IPS-20b (cell line): ENCODE measurements around the gene SH3RF3.

Experiments used
- H3K27ac ChIP-seq: one replicate; pipeline ENCODE4 v1.5.1; 2013; ENCODE audit warnings: low read length
- H3K27me3 ChIP-seq: 2 replicates; pipeline ENCODE4 v1.6.1; 2013; ENCODE audit warnings: mild to moderate bottlenecking, low read length, inconsistent platforms; ENCODE audit not compliant: insufficient read depth
- H3K36me3 ChIP-seq: 2 replicates; pipeline ENCODE4 v1.6.1; 2013; ENCODE audit warnings: low read depth, mild to moderate bottlenecking, inconsistent platforms, low read length, moderate library complexity; ENCODE audit not compliant: insufficient read depth
- H3K4me1 ChIP-seq: 2 replicates; pipeline ENCODE4 v1.6.1; 2013; ENCODE audit warnings: mild to moderate bottlenecking, control low read depth, inconsistent platforms, low read length, moderate library complexity; ENCODE audit not compliant: insufficient read depth
- H3K4me3 ChIP-seq: 2 replicates; pipeline ENCODE4 v1.5.1; 2013; ENCODE audit warnings: mild to moderate bottlenecking, low read length, inconsistent platforms
- H3K9ac ChIP-seq: 2 replicates; pipeline ENCODE4 v1.6.1; 2013; ENCODE audit warnings: low read depth, mild to moderate bottlenecking, inconsistent platforms, low read length, moderate library complexity
- H3K9me3 ChIP-seq: 2 replicates; pipeline ENCODE4 v1.6.1; 2013; ENCODE audit warnings: mild to moderate bottlenecking, low read depth, low read length, inconsistent platforms; ENCODE audit not compliant: insufficient read depth

SH3RF3 gene

DNA sequence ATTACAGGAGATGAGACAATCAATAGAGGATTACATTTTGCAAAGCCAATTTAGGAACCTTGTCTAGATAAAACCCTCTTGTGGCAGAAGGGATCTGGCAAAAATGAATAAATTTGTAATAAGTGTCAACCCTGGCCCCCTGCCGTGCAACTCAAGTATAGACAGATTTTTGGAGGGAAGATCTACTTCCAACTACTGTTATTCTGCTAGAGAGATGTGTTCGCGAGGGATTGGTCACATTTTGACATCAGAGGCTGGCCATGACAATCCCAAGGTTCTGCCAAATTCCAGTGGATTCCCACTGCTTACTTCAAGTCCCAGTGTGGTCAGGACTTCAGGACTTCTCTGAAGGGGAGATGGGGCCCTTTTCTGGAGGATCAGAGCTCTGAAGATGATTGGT lies 192.6 kb downstream of the SH3RF3 start:
- Histone ChIP-seq H3K4me1 (no peaks in the 10 kb centered on the region), H3K9me3 (no peaks in the 10 kb centered on the region), H3K4me3 (no peak overlapping the region), H3K27me3 (no peaks in the 10 kb centered on the region), H3K9ac (no peak overlapping the region), H3K36me3 (no peaks in the 10 kb centered on the region), H3K27ac (no peak overlapping the region)

DNA sequence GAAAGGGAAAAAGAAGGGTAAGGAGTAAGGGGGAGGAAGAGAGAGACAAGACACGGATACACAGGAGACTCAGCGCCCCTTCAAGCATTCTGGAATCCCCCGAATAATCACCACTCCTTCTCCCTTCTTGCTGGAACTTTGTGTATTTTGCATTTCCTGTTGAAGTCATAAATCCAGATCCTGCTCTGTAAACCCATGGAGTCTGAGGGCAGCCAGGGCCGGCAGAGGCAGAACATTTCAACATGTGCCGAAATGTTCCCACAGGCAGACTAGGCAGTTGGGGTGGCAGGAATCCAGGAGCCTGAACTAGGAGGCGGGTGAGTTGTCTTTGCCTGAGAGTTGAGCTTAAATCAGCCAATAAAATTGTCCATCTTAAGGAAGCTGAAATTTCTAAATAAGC lies 193.1 kb downstream of the SH3RF3 start:
- H3K27ac ChIP-seq = no peak overlapping the region
- no peaks in the 10 kb centered on the region for H3K4me1 ChIP-seq
- H3K36me3 ChIP-seq = no peaks in the 10 kb centered on the region
- H3K4me3 ChIP-seq = no peak overlapping the region
- H3K9ac ChIP-seq = no peak overlapping the region
- no peaks in the 10 kb centered on the region for H3K27me3 ChIP-seq
- no peaks in the 10 kb centered on the region for H3K9me3 ChIP-seq

DNA sequence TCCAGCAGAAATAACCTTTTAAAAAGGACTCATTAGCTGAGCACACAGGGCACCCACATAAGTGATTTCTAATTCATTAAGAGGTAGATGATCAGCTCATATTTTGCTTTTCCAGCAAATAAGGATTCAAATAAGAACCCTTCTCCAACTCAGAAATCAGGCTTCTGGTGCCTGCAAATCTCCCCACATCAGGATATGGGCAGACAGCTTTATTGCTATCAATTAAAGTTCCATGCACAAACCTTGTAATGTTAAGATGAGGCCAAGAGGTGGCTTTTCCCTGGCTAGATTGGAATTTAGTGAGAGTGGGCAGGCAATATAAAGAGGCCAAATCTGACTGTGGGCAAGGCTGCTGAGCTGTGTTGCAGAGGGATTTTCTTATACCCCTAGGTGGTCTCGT lies 193.6 kb downstream of the SH3RF3 start:
- no peaks in the 10 kb centered on the region for H3K9me3 ChIP-seq

DNA sequence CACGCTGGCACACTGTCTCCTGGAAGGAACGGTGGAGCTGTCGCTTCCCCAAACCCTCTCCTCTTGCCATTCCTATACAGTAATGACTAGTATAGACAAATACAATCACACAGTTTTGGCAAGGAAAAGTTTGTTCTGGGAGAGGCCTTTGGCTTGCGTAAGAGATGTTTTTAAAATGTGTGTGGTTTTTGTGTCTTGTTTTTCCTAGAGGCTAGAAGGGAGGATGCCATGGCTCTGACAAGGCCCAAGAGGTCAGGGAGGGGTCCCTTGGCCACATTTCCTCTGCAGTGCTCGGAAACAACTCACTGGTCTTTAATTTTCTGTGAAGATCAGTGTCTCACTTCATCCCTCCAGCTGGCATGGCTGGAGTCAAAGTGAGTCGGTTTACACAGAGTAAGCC lies 195.9 kb downstream of the SH3RF3 start:
- H3K9me3 ChIP-seq = peaks cover 7% of the 10 kb centered on the region; the same call in 1 of the 2 replicates
- H3K4me3 ChIP-seq = no peak overlapping the region
- H3K4me1 ChIP-seq = no peaks in the 10 kb centered on the region
- no peaks in the 10 kb centered on the region for H3K36me3 ChIP-seq
- H3K9ac ChIP-seq = no peak overlapping the region
- no peaks in the 10 kb centered on the region for H3K27me3 ChIP-seq
- H3K27ac ChIP-seq = no peak overlapping the region

More for the DNA sequence above, 193.6 kb downstream of the SH3RF3 start:
- no peaks in the 10 kb centered on the region for H3K4me1 ChIP-seq
- H3K27me3 ChIP-seq = no peaks in the 10 kb centered on the region
- H3K27ac ChIP-seq = no peak overlapping the region
- H3K36me3 ChIP-seq = no peaks in the 10 kb centered on the region
- H3K4me3 ChIP-seq = no peak overlapping the region
- no peak overlapping the region for H3K9ac ChIP-seq

DNA sequence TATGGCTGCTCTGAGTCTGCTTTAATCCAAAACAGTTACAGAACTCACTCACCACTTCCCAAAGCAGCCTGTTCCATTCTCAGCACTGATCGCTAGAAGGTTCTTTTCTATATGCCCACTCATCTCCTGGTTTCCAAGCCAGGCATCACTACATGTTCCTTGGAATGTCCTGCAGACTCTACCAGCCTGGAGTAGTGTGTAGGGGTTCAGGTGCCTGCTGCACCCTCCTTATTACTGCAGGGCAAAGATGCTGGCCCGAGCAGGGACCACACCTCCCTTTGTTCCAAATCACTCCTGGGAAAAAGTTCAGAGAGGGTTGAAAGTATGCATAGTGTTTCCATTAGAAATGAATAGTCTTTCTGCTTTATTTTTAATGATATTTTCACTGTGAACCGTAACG lies 196.6 kb downstream of the SH3RF3 start:
- no peaks in the 10 kb centered on the region for H3K4me1 ChIP-seq
- no peak overlapping the region for H3K27ac ChIP-seq
- no peaks in the 10 kb centered on the region for H3K36me3 ChIP-seq
- no peaks in the 10 kb centered on the region for H3K27me3 ChIP-seq
- H3K9ac ChIP-seq = no peak overlapping the region
- peaks cover 7% of the 10 kb centered on the region; the same call in 1 of the 2 replicates for H3K9me3 ChIP-seq
- H3K4me3 ChIP-seq = no peak overlapping the region

DNA sequence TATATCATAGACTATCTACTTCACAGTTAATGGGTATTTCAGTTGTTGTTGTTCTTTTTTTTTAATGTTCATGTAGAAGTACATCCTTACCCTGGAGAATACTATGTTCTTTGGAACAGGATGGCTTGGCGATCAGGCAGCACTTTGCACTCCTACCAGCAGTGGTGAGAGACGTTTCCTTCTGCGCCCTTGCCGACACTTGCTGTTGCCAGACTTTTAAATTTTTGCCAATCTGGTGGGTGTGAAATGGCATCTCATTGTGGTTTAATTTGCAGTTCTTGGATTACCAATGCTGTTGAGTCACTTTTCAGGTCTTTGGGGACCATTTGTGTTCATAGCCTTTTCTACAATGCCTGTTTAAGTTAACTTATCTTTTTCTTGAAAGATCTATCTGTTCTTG lies 197.3 kb downstream of the SH3RF3 start:
- Histone ChIP-seq H3K9ac (no peak overlapping the region), H3K4me3 (no peak overlapping the region), H3K27ac (no peak overlapping the region), H3K4me1 (no peaks in the 10 kb centered on the region), H3K9me3 (peaks cover 7% of the 10 kb centered on the region; the same call in 1 of the 2 replicates), H3K27me3 (no peaks in the 10 kb centered on the region), H3K36me3 (no peaks in the 10 kb centered on the region)

DNA sequence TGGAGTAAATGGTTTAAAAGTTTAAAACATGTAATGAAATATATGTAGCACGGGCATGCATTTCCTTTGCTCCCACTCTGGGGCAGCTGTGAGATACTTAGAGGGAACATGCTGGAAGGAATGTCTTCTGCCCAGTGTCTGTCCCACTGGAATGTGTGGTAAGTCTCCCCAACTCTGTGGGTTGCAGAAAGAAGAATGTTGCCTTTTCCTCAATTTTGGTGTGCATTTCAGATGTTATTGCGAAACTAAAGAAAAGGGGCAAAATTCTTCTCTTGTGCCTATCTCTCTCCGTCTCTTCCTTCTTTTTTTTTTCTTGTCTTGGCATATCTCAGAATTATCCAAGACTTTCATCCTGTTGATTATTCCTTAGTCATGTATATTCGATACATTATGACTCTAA lies 201.1 kb downstream of the SH3RF3 start:
- peaks cover 9% of the 10 kb centered on the region for H3K4me1 ChIP-seq
- no peak overlapping the region for H3K9ac ChIP-seq
- no peak overlapping the region for H3K27ac ChIP-seq
- peaks cover 7% of the 10 kb centered on the region; the same call in 1 of the 2 replicates for H3K9me3 ChIP-seq
- no peaks in the 10 kb centered on the region for H3K36me3 ChIP-seq
- no peaks in the 10 kb centered on the region for H3K27me3 ChIP-seq
- no peak overlapping the region for H3K4me3 ChIP-seq

DNA sequence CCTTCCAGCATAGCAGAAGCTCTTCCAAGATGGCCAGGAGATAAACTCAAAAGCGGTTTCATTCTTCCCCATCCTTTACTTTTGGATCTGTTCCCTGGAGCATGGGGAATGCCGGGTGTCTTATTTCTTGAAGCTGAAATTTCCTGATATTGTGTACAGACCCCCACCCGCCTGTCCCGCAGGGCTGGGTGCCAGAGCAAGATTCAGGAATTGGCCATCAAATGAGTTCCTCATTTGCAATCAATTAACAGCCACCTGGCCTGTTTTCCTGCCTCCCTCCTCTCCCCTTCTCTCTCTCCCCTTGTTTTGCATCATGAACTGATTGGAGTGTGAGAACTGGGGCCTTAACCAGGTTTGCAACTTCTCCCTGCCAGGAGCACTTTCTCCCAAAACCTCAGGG lies 202.1 kb downstream of the SH3RF3 start:
- H3K4me1 ChIP-seq = peaks cover 11% of the 10 kb centered on the region

DNA sequence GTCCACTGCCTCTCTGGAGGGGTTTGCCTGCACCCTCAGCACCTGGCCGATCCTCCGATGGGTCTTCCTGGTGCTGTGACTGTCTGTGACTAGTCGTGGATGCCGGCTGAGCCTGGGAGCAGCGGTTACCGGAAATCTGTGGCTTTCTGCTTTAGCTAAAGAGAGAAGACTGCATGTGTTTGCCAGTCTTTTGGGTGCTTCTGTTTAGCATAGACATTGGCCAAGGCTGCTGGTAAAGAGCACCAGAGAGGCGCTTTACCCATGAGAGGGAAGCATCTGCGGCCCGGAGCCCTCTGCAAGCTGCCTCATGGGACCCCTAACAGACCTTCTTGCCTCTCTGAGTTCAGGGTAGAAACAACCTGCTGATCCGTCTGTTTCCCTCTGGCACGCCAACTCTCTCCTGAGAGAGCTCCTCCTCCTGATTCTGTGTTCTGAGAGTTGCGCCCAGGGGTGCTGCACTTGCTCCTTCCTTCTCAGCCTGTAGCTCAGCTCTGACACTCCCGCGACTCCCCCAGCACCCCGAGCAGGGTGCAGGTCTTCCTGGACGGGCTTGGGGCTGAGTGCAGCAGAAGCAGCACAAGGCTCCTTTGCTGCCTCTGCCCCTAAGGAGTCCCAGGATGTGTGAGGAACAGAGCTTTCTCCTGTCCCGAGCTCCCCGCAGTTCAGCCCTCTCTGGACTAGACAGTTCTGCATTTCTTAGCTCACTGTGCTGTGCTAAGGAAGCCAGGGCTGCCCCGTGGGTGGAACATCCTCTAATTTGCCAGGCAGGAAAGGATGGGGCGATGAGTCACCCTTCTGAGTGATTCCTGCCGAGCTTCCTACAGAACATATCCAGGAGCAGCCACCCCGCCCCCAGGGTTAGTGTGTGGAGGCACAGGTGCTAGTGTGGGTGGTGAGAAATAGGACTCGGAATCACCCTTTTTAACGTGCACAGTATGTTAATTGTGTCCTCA lies 203.2 kb downstream of the SH3RF3 start:
- Histone ChIP-seq H3K4me1 (peaks cover 14% of the 10 kb centered on the region), H3K36me3 (no peaks in the 10 kb centered on the region), H3K9me3 (peaks cover 7% of the 10 kb centered on the region; the same call in 1 of the 2 replicates), H3K9ac (no peak overlapping the region), H3K4me3 (no peak overlapping the region), H3K27me3 (no peaks in the 10 kb centered on the region), H3K27ac (no peak overlapping the region)

More for the DNA sequence above, 202.1 kb downstream of the SH3RF3 start:
- Histone ChIP-seq H3K27ac (no peak overlapping the region), H3K9ac (no peak overlapping the region), H3K4me3 (no peak overlapping the region), H3K27me3 (no peaks in the 10 kb centered on the region), H3K9me3 (peaks cover 7% of the 10 kb centered on the region; the same call in 1 of the 2 replicates), H3K36me3 (no peaks in the 10 kb centered on the region)

DNA sequence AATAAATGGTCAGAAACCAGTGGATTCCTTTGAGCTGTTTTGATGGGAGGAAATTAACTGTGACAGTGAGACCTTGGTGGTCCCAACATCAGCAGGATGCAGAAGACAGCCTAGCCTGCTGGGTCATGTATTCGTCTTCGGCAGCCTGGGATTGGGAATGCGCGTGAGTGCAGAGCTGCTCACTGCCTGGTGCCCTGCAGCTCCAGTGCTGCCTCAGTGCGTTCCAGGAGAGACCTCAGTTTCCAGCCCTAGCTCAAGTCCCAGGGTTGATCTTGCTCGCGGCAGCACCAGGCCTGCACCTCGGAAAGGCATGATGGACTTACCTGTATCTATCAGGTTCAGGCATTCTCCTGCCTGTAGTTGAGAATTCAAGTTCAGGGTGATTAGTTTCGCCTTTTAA lies 203.9 kb downstream of the SH3RF3 start:
- no peak overlapping the region for H3K4me3 ChIP-seq
- H3K36me3 ChIP-seq = no peaks in the 10 kb centered on the region
- H3K4me1 ChIP-seq = peaks cover 14% of the 10 kb centered on the region
- H3K9ac ChIP-seq = no peak overlapping the region
- no peaks in the 10 kb centered on the region for H3K27me3 ChIP-seq
- H3K27ac ChIP-seq = no peak overlapping the region
- peaks cover 7% of the 10 kb centered on the region; the same call in 1 of the 2 replicates for H3K9me3 ChIP-seq

DNA sequence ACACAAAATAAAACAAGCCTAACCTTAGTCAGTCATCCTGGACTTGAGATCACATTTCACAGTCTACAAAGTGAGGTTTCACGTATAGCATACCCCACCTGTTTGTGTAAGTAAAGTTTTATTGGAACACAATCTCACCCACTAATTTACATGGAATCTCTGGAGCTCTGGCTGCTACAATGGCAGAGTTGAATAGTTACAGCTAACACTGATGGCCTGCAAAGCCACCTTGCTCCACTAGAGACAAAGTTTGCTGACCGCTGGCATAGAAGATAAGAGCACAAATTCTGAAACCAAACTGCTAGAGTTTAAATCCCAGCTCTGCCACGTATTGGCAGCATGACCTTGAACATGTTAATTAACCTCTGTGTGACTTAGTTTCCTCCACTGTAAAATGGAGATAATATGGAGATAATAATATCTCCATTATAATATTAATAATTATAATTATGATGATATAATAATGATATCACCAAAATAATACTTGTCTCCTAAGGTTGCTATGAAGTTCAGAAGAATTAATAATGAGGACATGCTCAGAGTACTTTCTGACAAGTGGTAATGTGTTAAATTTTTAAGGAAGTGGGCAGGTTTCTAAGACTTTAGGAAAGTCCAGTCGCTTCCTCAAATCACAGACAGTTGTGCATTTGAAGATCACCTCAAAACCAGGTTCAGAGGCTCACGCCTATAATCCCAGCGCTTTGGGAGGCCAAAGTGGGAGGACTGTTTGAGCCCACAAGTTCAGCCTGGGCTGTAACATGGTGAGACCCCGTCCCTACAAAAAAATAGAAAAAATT lies 204.6 kb downstream of the SH3RF3 start:
- Histone ChIP-seq H3K9me3 (peaks cover 2% of the 10 kb centered on the region; the same call in 1 of the 2 replicates), H3K4me3 (no peak overlapping the region), H3K27ac (no peak overlapping the region), H3K27me3 (no peaks in the 10 kb centered on the region), H3K36me3 (no peaks in the 10 kb centered on the region), H3K9ac (no peak overlapping the region), H3K4me1 (peaks cover 14% of the 10 kb centered on the region)
